HUES64 (cell line): ENCODE results near the gene CCDC187.

Source experiments
- H3K27ac ChIP-seq: 2 replicates; pipeline ENCODE4 v1.7.0; 2013; ENCODE audit warnings: low read depth, low read length, inconsistent platforms
- H3K27me3 ChIP-seq: 2 replicates; pipeline ENCODE4 v1.6.1; 2013; ENCODE audit warnings: mild to moderate bottlenecking, low read length; ENCODE audit not compliant: insufficient read depth
- H3K36me3 ChIP-seq: 2 replicates; pipeline ENCODE4 v1.6.1; 2013; ENCODE audit warnings: mild to moderate bottlenecking, low read length; ENCODE audit not compliant: insufficient read depth
- H3K4me1 ChIP-seq: 2 replicates; pipeline ENCODE4 v1.6.1; 2013; ENCODE audit warnings: mild to moderate bottlenecking, low read length, moderate library complexity; ENCODE audit not compliant: insufficient read depth
- H3K4me3 ChIP-seq: 2 replicates; pipeline ENCODE4 v1.5.1; 2013; ENCODE audit warnings: mild to moderate bottlenecking, low read length, moderate library complexity
- H3K9ac ChIP-seq: 2 replicates; pipeline ENCODE4 v1.6.1; 2013; ENCODE audit warnings: mild to moderate bottlenecking, low read depth, low read length
- H3K9me3 ChIP-seq: 2 replicates; pipeline ENCODE4 v1.6.1; 2013; ENCODE audit warnings: low read depth, low read length; ENCODE audit not compliant: insufficient read depth
- WGBS: fragments of 150-250, 120-280 bp; methylation state at CpG from one replicate; pipeline ENCODE4 v1.1.7; 2013; ENCODE audit warnings: missing lambda C conversion rate; 5-methylcytosine and 5-hydroxymethylcytosine counted together

CCDC187 gene

DNA sequence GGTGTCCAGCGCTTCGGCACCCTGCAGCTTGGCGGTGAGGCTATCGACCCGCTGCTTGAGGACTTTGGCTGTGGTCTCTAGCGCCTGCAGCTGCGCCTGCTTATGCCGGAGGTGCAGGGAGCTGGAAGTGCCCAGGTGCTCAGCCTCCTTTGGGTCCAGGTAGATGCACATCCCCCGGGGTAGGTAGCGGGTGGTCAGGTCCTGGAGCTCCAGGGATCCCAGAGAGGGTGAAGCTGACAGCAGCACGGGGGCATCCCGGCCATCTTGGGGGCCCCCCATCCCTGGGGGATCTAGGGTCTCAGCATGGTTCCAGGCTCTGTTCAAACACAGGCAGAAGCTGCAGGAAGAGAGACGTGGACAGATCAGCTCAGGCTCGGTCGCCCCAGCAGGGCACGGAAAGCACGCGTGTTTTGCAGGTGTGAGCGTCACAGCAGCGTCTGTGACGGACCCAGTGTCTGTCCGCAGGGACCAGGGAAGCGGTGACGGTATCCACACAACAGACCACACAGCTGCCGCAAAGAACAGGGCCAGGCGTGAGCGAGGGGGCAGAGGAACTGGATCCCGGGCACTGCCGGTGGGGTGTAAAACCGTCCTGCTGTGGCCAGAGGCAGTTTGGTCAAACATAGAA lies 17.4 kb downstream of the CCDC187 start:
- H3K9ac ChIP-seq = no peak overlapping the region

DNA sequence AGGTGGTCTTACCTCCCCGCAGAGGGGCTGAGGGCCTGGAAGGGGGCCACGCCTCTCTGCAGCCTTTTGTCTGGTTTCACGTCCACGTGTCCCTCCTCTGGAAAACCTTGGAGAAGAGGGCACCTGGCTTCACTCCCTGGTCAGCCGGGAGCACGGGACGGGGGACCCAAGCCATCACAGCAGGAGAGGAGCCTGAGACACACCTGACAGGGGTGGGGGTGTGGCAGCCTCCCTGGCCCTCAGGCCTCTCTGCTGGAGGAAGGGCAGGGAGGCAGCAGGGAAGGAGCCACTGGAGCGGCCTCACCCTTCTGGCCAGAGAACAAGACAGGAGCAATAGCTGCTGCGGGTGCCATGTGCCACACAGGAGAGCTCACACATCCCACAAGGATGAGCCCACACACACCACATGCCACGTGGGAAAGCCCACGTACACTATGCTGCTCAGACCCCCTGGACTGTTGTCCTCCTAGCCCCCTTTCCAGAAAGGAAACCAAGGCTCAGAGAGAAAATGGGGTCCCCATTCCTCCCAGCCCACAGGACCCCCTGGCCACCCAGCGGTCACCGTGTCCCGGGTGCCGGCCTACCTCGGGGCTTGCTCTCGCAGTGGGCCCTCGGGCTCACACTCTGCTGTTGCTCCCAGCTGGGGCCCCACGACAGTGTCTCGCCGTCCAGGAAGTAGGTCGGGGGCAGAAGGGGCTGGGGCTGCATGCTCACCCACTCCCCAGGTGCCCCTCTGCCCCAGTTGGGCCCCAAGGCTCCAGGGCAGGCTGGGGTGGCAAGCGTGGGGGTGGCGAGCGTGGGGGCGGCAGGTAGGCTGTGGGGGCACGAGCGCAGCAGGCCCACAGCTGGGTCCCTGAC lies 18.2 kb downstream of the CCDC187 start:
- Histone ChIP-seq H3K27ac (no peak overlapping the region), H3K9ac (no peak overlapping the region), H3K4me1 (no peaks in the 10 kb centered on the region), H3K27me3 (no peaks in the 10 kb centered on the region), H3K36me3 (no peaks in the 10 kb centered on the region), H3K9me3 (no peaks in the 10 kb centered on the region), H3K4me3 (no peak overlapping the region)
- WGBS = 91% methylated on average over 28 of the region's 28 CpGs

More for the DNA sequence above, 17.4 kb downstream of the CCDC187 start:
- no peaks in the 10 kb centered on the region for H3K9me3 ChIP-seq
- no peaks in the 10 kb centered on the region for H3K36me3 ChIP-seq
- WGBS = 90% methylated on average over 30 of the region's 30 CpGs
- no peaks in the 10 kb centered on the region for H3K27me3 ChIP-seq
- no peak overlapping the region for H3K4me3 ChIP-seq
- H3K4me1 ChIP-seq = no peaks in the 10 kb centered on the region
- no peak overlapping the region for H3K27ac ChIP-seq

DNA sequence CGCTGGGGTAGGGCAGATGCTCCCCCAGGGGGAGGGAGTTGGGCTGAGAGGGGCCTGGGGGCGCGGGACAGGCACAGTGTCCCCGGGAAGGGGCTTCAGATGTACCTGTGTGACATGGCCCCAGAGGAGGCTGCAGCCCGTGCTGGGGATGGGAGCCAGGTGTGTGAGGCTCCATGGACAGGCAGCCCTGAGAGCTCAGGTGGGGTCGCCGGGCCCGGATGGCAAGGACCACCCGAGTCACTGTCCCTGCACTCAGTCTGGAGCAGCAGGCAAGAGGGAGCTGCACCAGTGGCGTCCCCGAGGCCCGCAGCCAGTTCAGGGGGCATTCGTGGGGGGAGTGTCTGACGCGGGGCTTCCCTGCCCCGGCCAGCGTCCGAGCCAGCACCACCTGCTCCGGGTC lies 18.9 kb downstream of the CCDC187 start:
- WGBS = 94% methylated on average over 19 of the region's 19 CpGs
- no peaks in the 10 kb centered on the region for H3K9me3 ChIP-seq
- H3K4me1 ChIP-seq = no peaks in the 10 kb centered on the region
- H3K4me3 ChIP-seq = no peak overlapping the region
- H3K27ac ChIP-seq = no peak overlapping the region
- H3K36me3 ChIP-seq = no peaks in the 10 kb centered on the region
- no peak overlapping the region for H3K9ac ChIP-seq
- no peaks in the 10 kb centered on the region for H3K27me3 ChIP-seq

DNA sequence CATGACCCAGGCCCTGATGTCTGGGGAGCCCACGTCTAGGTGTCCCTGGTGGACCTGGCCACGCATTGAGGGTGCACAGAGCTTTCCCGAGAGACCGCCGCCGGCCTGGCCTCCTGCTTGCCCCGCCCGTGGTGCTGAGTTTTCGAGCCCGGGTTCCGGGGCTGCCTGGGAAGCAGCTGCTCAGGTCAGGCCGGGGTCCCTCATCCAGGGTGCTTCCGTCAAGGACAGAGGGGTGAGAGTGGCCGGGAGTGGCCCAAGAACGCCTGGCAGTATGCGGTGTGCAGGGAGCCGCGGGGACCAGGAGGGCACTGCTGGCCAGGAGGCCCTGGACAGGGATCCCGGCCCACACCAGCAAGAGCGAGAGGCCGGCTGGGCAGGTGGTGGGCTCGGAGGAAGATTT lies 19.6 kb downstream of the CCDC187 start:
- WGBS = 86% methylated on average over 22 of the region's 22 CpGs
- Histone ChIP-seq H3K4me1 (no peaks in the 10 kb centered on the region), H3K9me3 (no peaks in the 10 kb centered on the region), H3K36me3 (no peaks in the 10 kb centered on the region), H3K9ac (no peak overlapping the region), H3K4me3 (no peak overlapping the region), H3K27ac (no peak overlapping the region), H3K27me3 (no peaks in the 10 kb centered on the region)

DNA sequence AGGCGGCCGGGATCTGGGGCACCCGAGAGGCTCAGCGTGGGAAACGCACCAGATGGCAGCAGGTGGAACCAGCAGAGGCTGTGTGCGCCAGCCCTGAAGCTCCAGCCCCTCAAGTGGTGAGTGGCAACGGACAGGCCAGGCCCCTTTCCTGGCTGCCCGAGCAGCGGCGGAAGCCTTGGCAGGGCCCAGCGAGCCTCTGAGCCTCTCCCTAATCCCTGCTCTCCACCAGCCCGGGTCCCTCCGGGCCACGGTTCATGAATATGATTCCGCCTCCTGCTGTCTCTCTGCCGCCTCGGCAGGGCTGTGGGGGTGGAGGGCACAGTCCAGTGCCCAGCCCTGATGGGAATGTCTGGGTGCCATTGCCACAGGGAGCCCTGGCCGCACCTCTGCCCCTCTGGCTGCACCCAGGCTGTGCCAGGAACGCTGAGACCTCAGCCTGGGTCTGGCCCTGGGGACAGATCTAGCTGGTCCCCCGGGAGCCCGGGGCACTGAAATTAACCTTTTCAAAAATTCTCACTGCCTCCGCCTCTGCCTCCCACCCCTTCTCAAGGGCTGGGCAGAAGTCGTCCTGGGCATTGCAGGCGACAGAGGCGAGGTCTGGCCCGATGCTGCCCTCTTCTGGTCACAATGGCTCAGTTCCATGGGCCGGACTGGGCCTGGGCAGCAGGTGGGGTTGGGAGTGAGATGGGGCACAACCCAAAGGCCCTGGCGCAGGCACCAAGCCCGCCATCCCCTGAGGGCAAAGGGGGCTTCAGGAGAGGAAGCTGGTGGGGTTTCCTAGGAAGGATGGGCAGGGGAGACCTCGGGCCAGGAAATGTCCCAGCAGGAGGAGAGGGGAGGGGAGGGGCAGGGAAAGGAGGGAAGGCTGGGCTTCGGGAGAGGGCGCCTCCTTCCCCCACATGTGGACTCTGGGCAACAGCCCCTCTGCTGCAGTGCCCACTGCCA lies 20.3 kb downstream of the CCDC187 start:
- Histone ChIP-seq H3K4me1 (no peaks in the 10 kb centered on the region), H3K9ac (no peak overlapping the region), H3K27me3 (no peaks in the 10 kb centered on the region), H3K27ac (no peak overlapping the region), H3K9me3 (no peaks in the 10 kb centered on the region), H3K4me3 (no peak overlapping the region), H3K36me3 (no peaks in the 10 kb centered on the region)
- WGBS = 49% methylated on average over 31 of the region's 32 CpGs

DNA sequence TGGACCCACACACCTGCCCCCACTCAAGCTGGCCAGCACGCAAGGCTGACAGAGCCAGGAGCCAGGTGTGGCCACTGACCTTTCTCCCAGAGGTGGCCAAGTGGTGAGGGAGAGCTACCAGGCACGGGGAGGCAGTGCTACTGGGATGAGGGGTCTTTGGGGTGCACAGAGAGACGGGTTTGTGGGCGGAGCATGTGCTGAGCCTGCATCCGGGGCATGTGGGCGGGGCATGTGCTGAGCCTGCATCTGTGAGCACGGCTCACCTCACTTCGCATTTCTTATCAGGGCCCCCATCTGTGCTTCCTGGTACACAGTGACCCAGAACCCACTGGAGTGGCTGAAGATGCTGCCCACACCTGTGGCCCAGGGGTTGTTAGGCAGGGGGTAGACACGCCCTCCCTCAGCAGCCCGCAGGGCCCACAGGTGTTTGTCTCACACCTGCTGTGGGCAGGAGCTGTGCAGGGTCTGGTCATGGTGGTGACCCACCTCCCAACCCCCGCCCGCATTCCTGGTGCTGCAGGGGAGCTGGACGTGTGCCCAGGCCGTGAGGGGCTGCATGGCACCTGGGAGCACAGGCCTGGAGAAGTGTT lies 21.5 kb downstream of the CCDC187 start:
- Histone ChIP-seq H3K27me3 (no peaks in the 10 kb centered on the region), H3K4me1 (no peaks in the 10 kb centered on the region), H3K9me3 (no peaks in the 10 kb centered on the region), H3K9ac (no peak overlapping the region), H3K4me3 (no peak overlapping the region), H3K36me3 (no peaks in the 10 kb centered on the region), H3K27ac (no peak overlapping the region)
- WGBS = 90% methylated on average over 14 of the region's 14 CpGs

DNA sequence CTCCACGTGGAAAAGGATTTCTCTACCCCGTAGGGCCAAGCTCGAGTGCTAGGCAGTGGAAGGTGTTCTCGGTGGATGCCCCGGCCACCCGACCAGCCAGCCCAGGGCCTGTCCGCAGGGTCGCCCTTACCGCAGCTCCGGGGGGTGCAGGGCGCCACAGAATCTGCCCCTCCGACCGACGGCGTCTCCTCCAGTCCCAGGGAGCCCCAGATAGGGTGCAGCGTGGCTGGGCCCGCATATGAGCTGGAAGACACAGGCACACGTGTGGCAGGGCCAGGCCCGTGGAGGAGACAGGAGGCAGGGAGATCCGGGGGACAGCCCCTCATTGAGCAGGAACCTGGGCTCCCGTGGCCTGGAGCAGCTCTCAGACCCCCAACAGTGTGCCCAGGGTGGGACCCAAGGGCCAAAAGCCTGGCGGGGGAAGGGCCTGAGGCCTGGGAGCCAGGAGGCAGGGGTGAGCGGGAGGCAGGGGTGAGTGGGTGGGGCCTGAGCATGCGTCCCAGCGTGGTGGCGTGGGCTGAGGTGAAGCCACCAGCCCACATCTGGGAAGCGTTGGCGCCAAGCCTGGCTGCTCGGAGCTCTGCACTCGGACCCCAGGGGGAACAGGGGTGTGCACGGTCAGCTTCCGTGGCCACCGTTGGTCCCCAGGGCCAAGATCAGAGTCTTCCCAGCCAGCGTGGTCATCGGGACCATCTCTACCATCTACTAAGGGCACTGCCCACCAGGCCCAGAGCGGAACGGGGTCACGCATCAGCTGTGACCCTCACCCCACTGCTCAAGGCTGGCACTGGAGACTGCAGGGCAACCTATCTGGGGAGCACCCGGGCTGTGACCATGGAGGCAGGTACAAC lies 22.2 kb downstream of the CCDC187 start:
- H3K9ac ChIP-seq = no peak overlapping the region
- no peaks in the 10 kb centered on the region for H3K27me3 ChIP-seq
- no peaks in the 10 kb centered on the region for H3K36me3 ChIP-seq
- no peaks in the 10 kb centered on the region for H3K9me3 ChIP-seq
- H3K4me1 ChIP-seq = no peaks in the 10 kb centered on the region
- WGBS = 91% methylated on average over 39 of the region's 39 CpGs
- no peak overlapping the region for H3K4me3 ChIP-seq
- no peak overlapping the region for H3K27ac ChIP-seq

DNA sequence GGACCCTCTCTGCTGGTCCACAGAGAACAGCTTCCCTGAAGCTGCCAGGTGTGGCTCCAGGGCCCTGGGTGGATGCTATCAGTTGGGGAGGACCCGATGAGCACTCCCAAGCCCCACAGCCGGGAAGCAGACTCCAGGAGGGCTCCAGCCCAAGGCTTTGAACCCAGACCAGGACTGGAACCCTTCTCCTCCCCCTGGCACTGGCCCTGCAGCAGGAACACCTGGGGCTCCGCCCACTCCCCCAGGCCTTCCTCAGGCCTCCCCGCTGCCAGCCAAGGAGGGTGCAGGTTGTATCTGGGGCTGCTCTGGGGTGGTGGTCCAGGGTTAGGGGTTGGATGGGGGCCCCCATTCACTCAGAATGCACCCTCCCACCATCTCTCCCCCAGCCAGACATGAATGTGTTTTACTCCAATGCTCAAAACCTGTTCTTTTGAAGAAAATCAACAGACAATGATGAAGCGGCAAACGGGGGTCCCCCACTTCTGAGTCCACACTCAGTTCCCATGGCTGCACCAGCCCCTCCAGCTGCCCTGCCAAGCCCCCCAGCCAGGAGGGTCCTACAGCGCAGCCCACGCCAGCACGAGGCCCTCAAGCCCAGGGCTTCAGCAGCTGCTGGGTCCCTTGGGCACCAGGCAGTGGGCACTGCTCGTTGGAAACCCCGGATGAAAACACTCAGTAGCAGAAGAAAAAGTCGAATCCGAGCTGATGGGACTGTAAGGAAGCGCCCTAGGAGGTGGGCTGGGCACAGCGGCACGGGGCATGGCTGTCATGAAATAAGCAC lies 23.2 kb downstream of the CCDC187 start:
- H3K4me3 ChIP-seq = no peak overlapping the region
- H3K36me3 ChIP-seq = no peaks in the 10 kb centered on the region
- 90% methylated on average over 15 of the region's 16 CpGs for WGBS
- no peaks in the 10 kb centered on the region for H3K9me3 ChIP-seq
- H3K4me1 ChIP-seq = no peaks in the 10 kb centered on the region
- H3K27me3 ChIP-seq = no peaks in the 10 kb centered on the region
- H3K27ac ChIP-seq = no peak overlapping the region
- no peak overlapping the region for H3K9ac ChIP-seq

DNA sequence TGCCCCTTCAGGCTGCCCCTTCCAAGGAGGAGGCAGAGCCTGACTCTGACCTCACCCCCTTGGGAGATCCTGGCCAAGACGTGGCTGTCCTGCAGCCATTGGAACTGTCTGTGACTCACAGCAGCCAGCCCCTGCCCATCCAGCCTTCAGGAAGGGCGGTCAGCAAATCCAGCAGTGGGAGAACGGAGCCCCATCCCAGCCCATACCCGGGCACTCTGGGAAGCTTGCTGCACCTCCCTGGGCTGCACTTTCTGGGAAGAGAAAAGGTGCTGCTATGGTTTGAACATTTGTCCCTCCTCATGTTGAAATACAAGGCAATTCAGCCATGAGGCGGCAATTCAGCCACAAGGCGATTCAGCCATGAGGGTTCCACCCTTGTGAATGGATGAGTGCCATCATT lies 24.4 kb downstream of the CCDC187 start:
- Histone ChIP-seq H3K4me1 (no peaks in the 10 kb centered on the region), H3K36me3 (no peaks in the 10 kb centered on the region), H3K9ac (no peak overlapping the region), H3K27ac (no peak overlapping the region), H3K4me3 (no peak overlapping the region), H3K9me3 (no peaks in the 10 kb centered on the region), H3K27me3 (no peaks in the 10 kb centered on the region)
- 88% methylated on average over 6 of the region's 6 CpGs for WGBS

DNA sequence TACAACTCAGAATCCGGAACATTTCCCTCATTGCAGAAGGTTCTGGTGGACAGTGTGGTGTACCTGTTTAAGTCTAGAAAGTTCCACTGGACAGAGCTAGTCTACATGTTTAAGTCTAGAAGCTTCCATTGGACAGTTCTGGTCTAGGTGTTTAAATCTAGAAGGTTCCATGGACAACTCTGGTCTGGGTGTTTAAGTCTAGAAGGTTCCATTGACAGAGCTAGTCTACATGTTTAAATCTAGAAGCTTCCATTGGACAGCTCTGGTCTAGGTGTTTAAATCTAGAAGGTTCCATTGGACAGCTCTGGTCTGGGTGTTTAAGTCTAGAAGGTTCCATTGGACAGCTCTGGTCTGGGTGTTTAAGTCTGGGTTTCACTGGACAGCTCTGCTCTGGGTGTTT lies 25.0 kb downstream of the CCDC187 start:
- Histone ChIP-seq H3K27ac (no peak overlapping the region), H3K4me1 (no peaks in the 10 kb centered on the region), H3K9me3 (no peaks in the 10 kb centered on the region), H3K4me3 (no peak overlapping the region), H3K36me3 (no peaks in the 10 kb centered on the region), H3K9ac (no peak overlapping the region), H3K27me3 (no peaks in the 10 kb centered on the region)
- 97% methylated on average over 1 of the region's 1 CpG for WGBS
